WI38 (cell line): ENCODE results near the gene C19orf44.
"Not testable (repeated sequence)": the region's sequence is repeated elsewhere in the genome, so short reads cannot be mapped to it uniquely, and the experiment has no call there.

Experiments
- H3K4me3 ChIP-seq: 2 replicates; pipeline ENCODE4 v1.5.1; 2011; ENCODE audit warnings: low read depth, mild to moderate bottlenecking, control low read depth, low read length
- TF ChIP-seq, protein P1 (sequence below): IDR thresholded peaks from 2 replicates; pipeline ENCODE4 v1.5.1; 2012; ENCODE audit warnings: low read depth, mild to moderate bottlenecking, control low read depth, low read length

Gene C19orf44

DNA sequence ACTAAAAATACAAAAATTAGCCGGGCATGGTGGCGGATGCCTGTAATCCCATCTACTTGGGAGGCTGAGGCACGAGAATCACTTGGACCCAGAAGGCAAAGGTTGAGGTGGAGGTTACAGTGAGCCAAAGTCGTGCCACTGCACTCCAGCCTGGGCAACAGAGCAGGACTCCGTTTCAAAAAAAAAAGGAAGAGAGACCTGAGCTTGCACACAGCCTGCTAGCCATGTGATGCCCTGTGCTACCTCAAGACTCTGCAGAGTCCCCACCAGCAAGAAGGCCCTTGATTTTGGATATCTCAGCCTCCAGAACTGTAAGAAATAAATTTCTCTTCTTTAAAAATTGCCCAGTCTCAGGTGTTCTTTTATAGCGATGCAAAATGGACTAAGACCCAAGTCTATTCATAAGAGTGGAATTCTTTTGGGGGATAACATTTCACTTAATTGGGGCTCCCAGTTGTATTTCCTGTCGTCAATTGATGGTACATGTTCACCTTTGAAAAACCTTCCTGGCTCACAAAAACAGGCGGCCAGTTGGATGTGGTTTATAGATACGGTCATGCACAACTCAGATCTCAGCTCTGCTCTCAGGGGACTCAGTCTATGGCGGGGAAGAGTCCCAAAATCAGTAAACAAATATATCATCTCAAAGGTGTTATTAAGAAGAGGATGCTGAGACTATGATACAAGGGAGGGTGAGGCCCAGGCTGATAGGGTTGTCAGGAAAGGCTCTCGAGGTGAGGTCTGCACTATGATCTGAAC lies 48.5 kb downstream of the C19orf44 start:
- TF ChIP-seq, protein P1, sequence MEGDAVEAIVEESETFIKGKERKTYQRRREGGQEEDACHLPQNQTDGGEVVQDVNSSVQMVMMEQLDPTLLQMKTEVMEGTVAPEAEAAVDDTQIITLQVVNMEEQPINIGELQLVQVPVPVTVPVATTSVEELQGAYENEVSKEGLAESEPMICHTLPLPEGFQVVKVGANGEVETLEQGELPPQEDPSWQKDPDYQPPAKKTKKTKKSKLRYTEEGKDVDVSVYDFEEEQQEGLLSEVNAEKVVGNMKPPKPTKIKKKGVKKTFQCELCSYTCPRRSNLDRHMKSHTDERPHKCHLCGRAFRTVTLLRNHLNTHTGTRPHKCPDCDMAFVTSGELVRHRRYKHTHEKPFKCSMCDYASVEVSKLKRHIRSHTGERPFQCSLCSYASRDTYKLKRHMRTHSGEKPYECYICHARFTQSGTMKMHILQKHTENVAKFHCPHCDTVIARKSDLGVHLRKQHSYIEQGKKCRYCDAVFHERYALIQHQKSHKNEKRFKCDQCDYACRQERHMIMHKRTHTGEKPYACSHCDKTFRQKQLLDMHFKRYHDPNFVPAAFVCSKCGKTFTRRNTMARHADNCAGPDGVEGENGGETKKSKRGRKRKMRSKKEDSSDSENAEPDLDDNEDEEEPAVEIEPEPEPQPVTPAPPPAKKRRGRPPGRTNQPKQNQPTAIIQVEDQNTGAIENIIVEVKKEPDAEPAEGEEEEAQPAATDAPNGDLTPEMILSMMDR: no peak
- H3K4me3 ChIP-seq: no peak overlapping the region

DNA sequence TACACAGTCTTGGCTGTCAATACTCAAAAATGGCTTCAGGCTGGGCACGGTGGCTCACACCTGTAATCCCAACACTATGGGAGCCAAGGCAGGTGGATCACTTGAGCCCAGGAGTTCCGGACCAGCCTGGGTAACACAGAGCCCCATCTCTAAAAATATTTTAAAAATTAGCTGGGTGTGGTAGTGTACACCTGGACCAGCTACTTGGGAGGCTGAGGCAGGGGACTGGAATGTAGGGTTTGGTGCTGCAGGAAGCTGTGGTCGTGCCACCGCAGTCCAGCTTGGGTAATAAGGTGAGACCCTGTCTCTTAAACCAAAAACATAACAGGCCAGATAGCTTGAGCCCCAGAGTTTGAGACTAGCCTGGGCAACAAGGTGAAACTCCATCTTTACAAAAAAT lies 52.8 kb downstream of the C19orf44 start:
- H3K4me3 ChIP-seq: no peak overlapping the region
- TF ChIP-seq, protein P1: no peak

DNA sequence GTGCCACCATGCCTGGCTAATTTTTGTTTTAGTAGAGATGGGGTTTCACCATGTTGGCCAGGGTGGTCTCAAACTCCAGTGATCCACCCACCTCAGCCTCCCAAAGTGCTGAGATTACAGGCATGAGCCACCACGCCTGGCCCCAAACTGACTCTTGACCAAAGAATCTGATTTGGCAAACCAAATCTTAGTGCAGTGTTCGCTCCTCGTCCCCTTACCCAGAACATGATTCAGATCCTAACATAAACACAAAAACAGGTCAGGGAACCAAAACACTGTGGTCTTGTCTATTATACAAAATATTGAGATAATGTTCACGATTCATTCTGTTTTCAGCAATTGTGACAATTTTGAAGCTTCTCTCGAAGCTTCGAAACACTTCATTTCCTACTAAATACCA lies 55.7 kb downstream of the C19orf44 start:
- not testable (repeated sequence) for H3K4me3 ChIP-seq

DNA sequence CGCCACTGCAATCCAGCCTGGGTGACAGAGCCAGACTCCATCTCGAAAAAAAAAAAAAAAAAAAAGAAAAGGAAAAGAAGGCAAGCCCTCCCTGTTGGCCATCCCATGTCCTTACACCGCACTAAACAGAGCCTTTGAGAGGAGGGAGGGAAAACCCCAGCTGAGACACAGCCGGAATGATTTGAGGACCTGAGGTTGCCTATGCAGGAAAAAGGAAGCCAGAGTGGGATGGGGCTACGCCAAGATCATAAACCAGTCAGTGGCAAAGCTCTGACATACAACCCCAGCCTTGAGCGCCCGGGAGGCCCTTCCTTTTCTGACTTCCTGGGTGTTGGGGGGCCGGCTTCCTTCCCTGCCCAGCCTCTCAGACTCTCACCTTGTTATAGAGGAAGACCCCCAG lies 58.6 kb downstream of the C19orf44 start:
- no peak overlapping the region for H3K4me3 ChIP-seq
- TF ChIP-seq, protein P1: no peak

DNA sequence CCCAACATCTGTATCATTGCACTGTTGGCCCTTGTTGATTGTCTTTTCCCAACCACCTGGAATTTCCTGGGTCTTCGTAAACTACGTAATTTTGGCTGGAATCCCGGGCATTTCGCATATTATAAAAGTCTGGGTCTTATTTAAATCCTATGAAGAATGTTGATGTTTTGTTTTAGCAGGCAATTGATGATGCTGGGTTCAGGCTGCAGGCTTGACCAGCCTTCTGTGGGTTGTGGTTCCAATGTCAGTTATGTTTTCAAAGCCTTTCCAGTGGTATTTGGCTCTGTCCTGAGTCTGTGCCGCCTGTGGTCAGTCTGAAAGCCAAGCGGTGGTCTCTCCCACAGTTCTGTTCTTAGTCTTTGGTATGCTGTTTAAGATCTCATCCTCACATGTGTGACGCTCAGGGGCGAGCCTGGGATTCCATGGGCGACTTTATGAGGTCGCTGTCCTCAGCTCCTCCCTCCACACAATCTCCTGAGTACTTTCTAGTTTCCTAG lies 63.6 kb downstream of the C19orf44 start:
- H3K4me3 ChIP-seq: no peak overlapping the region
- TF ChIP-seq, protein P1: no peak

DNA sequence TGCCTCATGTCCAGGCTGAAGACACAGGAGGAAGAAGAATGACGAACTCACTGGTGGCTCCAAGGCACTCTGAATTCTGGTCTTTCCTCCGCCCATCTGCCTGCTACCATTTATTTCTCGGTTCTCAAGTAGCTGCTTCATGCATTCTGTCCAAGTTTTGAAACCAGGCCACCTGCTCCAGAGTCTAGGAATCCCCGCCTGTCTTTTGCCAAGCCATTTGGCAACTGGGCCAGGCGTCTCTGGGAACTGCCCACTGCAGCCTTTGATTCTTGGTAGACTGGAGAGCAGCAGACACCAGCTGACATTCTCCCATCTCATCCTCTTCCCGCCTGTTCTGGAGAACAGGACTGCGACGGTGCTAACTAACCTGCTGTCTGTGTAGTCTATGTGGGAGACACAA lies 65.2 kb downstream of the C19orf44 start:
- no peak overlapping the region for H3K4me3 ChIP-seq
- TF ChIP-seq, protein P1: no peak

DNA sequence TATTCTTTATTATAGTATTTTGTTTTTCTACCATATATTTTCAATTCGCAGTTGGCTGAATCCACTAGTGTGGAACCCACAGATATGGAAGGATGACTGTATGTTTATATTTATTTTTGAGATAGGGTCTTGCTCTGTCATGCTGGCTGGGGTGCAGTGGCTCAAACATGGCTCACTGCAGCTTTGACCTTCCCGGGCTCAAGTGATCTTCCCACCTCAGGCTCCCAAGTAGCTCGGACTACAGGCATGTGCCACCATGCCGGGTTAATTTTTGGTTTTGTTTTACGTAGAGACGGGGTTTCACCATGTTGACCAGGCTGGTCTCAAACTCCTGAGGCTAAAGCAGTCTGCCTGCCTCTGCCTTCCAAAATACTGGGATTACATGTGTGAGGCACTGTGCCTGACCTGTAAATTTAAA lies 66.4 kb downstream of the C19orf44 start:
- TF ChIP-seq, protein P1: no peak
- no peak overlapping the region for H3K4me3 ChIP-seq

DNA sequence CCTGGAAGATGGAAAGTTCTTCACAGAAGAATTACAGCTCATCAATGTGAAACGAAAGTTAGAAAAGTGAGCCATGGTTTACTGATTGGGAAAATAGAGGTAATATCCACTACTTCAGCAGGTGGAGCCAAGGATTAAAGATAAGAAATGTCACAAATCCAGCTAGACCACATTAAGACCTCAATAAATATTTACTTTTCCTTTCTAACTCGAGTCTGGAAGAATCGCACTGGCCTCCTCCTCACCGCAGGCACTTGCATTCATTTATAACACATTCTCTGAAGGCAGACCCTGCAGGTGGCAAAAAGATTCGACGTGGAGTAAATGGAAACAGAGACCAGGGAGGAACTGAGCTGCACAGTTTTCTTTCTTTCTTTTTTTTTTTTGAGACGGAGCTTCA lies 68.6 kb downstream of the C19orf44 start:
- no peak overlapping the region for H3K4me3 ChIP-seq
- TF ChIP-seq, protein P1: no peak
